Psoas muscle (tissue), 8 donors: ENCODE data around the gene PNPLA5. TPM values are rescaled to one million over a fixed set of nuclear protein-coding genes. Genes with fewer than 3 reads are reported as not detected.
A peak's percentile ranks its signal among the peaks of the same experiment; 100 is the strongest.

ENCODE experiments used
- ATAC-seq, 4 donors: fragments of 200-7000 bp; cut with Tn5 transposase; one replicate each; pipeline ENCODE4 v1.9.1; 2020; ENCODE audit warnings: moderate library complexity in 3 of 4, mild to moderate bottlenecking in 2 of 4
- DNase-seq, 2 donors: peaks; one replicate each; pipeline ENCODE4 v3.0.0-alpha.2; 2020
- H3K27ac ChIP-seq: fragments of 200-600 bp; one replicate; pipeline ENCODE4 v1.8.0; 2022
- H3K27me3 ChIP-seq, 3 donors: fragments of 200-600 bp in 1 of 3; one replicate each; pipeline versions ENCODE4 v1.6.1 to v1.8.0; 2013 to 2022; ENCODE audit warnings: low read length in 2 of 3, mild to moderate bottlenecking in 2 of 3, moderate library complexity in 1 of 3; ENCODE audit not compliant: insufficient read depth in 3 of 3
- H3K36me3 ChIP-seq, 2 donors: fragments of 200-600 bp in 1 of 2; one replicate each; pipeline versions ENCODE4 v1.6.1 to v1.8.0; 2013 to 2022; ENCODE audit warnings: low read depth in 1 of 2, mild to moderate bottlenecking in 1 of 2, moderate library complexity in 1 of 2; ENCODE audit not compliant: insufficient read depth in 1 of 2
- H3K4me1 ChIP-seq: fragments of 200-600 bp; one replicate; pipeline ENCODE4 v1.8.0; 2022
- H3K4me3 ChIP-seq: fragments of 200-600 bp; one replicate; pipeline ENCODE4 v1.8.0; 2022; ENCODE audit warnings: mild to moderate bottlenecking
- H3K9me3 ChIP-seq: fragments of 200-600 bp; one replicate; pipeline ENCODE4 v1.8.0; 2022
- CTCF ChIP-seq: fragments of 200-600 bp; IDR thresholded peaks from one replicate; pipeline ENCODE4 v1.8.0; 2022; ENCODE audit warnings: antibody characterized with exemption
- WGBS, 3 donors: extraction: QIAGEN DNeasy Blood & Tissue Kit; methylation state at CpG; one replicate each; pipeline versions ENCODE4 v1.1.6 to v1.1.7; 2013; 5-methylcytosine and 5-hydroxymethylcytosine counted together
- intact Hi-C, 2 donors: fragments of 100-400 bp; cut with DNase I; formaldehyde crosslinking; loops; one replicate each; pipeline versions ENCODE4 v1.11.0 to v1.14.2; 2022
- polyA plus RNA-seq, 3 donors: library from polyadenylated mRNA; stranded (reverse); fragments of 200-250 nt; gene quantifications; one replicate each; pipeline ENCODE4 v1.2.3, GENCODE V29; 2013
- total RNA-seq, 4 donors: library from RNA; stranded (reverse); fragmentation: NEBNext Ultra II Directional in 2 of 4; extraction: Animal tissue kit (Norgen Biotek cat#: 25700) in 2 of 4; gene quantifications; one replicate each; pipeline versions ENCODE4 v1.2.1 to v1.2.4, GENCODE V29; 2021 to 2023
- donor health status: healthy with polysubstance abuse.
- donor health status: DM: no; HTN: no; CAD: no; lungs with moderate emphysema.
- donor health status: Bipolar disorder and iron deficiency.
- donor health status: healthy.
- donor health status: DM: yes; HTN: yes; CAD: no.
- donor health status: DM: no; HTN: no; CAD: no.
- donor health status: DM: no; HTN: no; CAD: no.
- donor health status: DM: yes; HTN: yes; CAD: no.

PNPLA5 gene
- total and polyA plus RNA-seq, 7 donors = 0.01 to 0.18 TPM; not detected in 5

- DNase-seq = peak in 1 of 2 donors; percentile 10
- 42 to 48% (median 47%) methylated on average over 12 of the region's 12 CpGs for WGBS, 3 donors
- Histone ChIP-seq H3K4me1 (no peaks in the 10 kb centered on the region), H3K27ac (no peak overlapping the region), H3K36me3 (no peaks in the 10 kb centered on the region), H3K9me3 (no peaks in the 10 kb centered on the region), H3K4me3 (no peak overlapping the region), H3K27me3 (peaks cover 8 to 67% (median 12%) of the 10 kb centered on the region in 3 donors)
- no peak for ATAC-seq
- TF ChIP-seq CTCF = no peak
- intact Hi-C loops = no loop called here
Measured at GRCh38 chr22:43860831-43861230, 31.0 kb downstream of the PNPLA5 start.

DNA sequence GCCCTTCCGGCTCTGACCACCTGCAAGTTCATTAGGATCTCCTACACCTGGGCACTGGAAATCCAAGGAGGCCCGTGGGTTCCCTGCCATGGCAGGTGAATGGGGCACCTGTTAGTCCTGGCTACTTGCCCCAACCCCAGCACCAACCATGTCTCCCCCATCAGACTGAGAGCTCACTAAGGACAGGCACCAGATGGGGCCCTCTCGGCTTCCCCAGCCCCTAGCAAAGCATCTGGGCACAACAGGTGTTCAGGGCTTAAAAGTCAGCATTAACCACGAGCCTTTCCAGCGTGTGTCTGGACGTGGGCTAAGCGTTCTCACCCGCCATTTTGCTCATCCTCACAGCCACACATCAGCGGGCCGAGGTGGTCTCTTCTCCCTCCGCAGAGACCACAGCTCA, 31.7 kb downstream of the PNPLA5 start:
- Histone ChIP-seq H3K36me3 (no peaks in the 10 kb centered on the region), H3K27ac (no peak overlapping the region), H3K4me1 (no peaks in the 10 kb centered on the region), H3K27me3 (peaks cover 8 to 60% (median 12%) of the 10 kb centered on the region in 3 donors), H3K9me3 (no peaks in the 10 kb centered on the region), H3K4me3 (no peak overlapping the region)
- TF ChIP-seq CTCF = no peak
- WGBS, 3 donors = 47 to 56% (median 50%) methylated on average over 11 of the region's 11 CpGs
- intact Hi-C loops = no loop called here
- no peak for ATAC-seq
- DNase-seq = peak in 1 of 2 donors; percentile 42

DNA sequence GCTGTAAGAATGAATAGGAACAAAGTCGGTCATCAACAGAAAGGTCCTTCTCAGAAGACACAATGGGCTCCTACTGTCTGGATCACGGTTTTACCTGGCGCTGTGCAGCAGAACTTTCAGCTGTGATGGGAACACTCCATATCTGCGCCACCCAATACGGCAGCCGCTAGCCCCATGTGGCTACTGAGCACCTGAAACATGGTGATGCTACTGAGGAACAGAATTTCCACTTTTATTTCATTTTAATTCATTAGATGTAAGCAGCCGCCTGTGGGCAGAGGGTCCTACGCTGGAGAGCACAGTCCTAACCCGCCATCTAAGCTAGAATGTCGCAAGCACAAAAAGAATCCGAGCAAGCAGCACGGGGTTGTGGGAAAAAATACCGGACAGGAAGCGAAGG, 32.2 kb downstream of the PNPLA5 start:
- intact Hi-C loops = no loop called here
- H3K9me3 ChIP-seq = no peaks in the 10 kb centered on the region
- DNase-seq = peak in 1 of 2 donors; percentile 12
- no peak overlapping the region for H3K4me3 ChIP-seq
- H3K27ac ChIP-seq = no peak overlapping the region
- no peak for TF ChIP-seq CTCF
- H3K36me3 ChIP-seq = no peaks in the 10 kb centered on the region
- H3K27me3 ChIP-seq = peaks cover 8 to 57% (median 12%) of the 10 kb centered on the region in 3 donors
- no peaks in the 10 kb centered on the region for H3K4me1 ChIP-seq
- no peak for ATAC-seq
- WGBS, 3 donors = 79 to 87% (median 83%) methylated on average over 14 of the region's 14 CpGs

DNA sequence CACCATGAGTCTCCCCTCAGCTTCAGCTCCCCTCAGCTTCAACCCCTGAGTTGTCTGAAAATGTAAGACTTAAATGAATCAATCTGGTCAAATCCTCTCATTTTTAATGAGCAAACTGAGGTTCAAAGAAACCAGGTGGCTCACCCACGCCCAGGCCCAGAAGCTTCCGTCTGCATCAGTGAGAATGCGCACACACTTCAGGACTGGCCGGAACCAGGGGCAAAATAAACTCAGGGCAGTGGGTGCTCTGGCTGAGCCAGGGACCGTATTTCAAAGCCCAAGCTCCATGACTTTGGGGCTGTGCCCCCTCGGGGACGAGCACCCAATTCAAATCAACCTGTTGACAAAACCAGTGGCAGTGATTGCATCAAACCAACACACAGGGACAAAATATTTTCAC, 32.6 kb downstream of the PNPLA5 start:
- Histone ChIP-seq H3K4me3 (no peak overlapping the region), H3K27me3 (peaks cover 7 to 55% (median 12%) of the 10 kb centered on the region in 3 donors), H3K4me1 (no peaks in the 10 kb centered on the region), H3K9me3 (no peaks in the 10 kb centered on the region), H3K27ac (no peak overlapping the region), H3K36me3 (no peaks in the 10 kb centered on the region)
- no peak for TF ChIP-seq CTCF
- peak in 1 of 2 donors; percentile 22 for DNase-seq
- intact Hi-C loops = no loop called here
- 88 to 90% (median 89%) methylated on average over 7 of the region's 7 CpGs for WGBS, 3 donors
- ATAC-seq = no peak
